Stimulated activated naive CD8-positive, alpha-beta T cell treated with anti-CD3 and anti-CD28 coated beads, Interleukin-15, amount 100 ng/mL, for 72 hours (primary cell): Measurements from ENCODE around the gene MN1.
A peak's percentile ranks its signal among the peaks of the same experiment; 100 is the strongest.

Experiments used
- ATAC-seq: fragments of 150-1000 bp; cut with Tn5 transposase; 2 replicates; pipeline ENCODE4 v1.10.0; 2021; ENCODE audit warnings: mild to moderate bottlenecking, moderate library complexity
- DNase-seq, 2 donors: peaks; one replicate each; pipeline ENCODE4 v3.0.0; 2021 to 2022
- H3K27ac Mint-ChIP-seq, 2 donors: one replicate each; pipeline ENCODE4 v1.8.0; 2022; ENCODE audit warnings: mild to moderate bottlenecking in 2 of 2, mixed read lengths in 2 of 2, moderate library complexity in 2 of 2
- H3K27me3 Mint-ChIP-seq: one replicate; pipeline ENCODE4 v1.8.0; 2022; ENCODE audit warnings: mixed read lengths
- H3K4me1 Mint-ChIP-seq: one replicate; pipeline ENCODE4 v1.8.0; 2022; ENCODE audit warnings: mild to moderate bottlenecking, mixed read lengths
- H3K4me3 Mint-ChIP-seq, 2 donors: one replicate each; pipeline ENCODE4 v1.8.0; 2022; ENCODE audit warnings: mild to moderate bottlenecking in 2 of 2, mixed read lengths in 2 of 2, moderate library complexity in 1 of 2
- H3K9me3 Mint-ChIP-seq, 2 donors: one replicate each; pipeline ENCODE4 v1.8.0; 2022; ENCODE audit warnings: mixed read lengths in 2 of 2

Gene MN1

GRCh38 chr22:27797520-27798391 is 3.8 kb downstream of the MN1 start:
- H3K27me3 Mint-ChIP-seq: peaks cover 21% of the 10 kb centered on the region
- peaks cover 8% of the 10 kb centered on the region for H3K4me1 Mint-ChIP-seq
- ATAC-seq: no peak
- no peaks in the 10 kb centered on the region for H3K9me3 Mint-ChIP-seq
- no peak overlapping the region for H3K4me3 Mint-ChIP-seq
- no peak overlapping the region for H3K27ac Mint-ChIP-seq
- DNase-seq: no peak

GRCh38 chr22:27796829-27797519 is 4.6 kb downstream of the MN1 start:
- Mint-ChIP-seq H3K27me3 (peaks cover 14% of the 10 kb centered on the region), H3K4me3 (no peak overlapping the region), H3K4me1 (peaks cover under 1% of the 10 kb centered on the region), H3K27ac (no peak overlapping the region), H3K9me3 (no peaks in the 10 kb centered on the region)
- DNase-seq (no peak), ATAC-seq (no peak)

DNA sequence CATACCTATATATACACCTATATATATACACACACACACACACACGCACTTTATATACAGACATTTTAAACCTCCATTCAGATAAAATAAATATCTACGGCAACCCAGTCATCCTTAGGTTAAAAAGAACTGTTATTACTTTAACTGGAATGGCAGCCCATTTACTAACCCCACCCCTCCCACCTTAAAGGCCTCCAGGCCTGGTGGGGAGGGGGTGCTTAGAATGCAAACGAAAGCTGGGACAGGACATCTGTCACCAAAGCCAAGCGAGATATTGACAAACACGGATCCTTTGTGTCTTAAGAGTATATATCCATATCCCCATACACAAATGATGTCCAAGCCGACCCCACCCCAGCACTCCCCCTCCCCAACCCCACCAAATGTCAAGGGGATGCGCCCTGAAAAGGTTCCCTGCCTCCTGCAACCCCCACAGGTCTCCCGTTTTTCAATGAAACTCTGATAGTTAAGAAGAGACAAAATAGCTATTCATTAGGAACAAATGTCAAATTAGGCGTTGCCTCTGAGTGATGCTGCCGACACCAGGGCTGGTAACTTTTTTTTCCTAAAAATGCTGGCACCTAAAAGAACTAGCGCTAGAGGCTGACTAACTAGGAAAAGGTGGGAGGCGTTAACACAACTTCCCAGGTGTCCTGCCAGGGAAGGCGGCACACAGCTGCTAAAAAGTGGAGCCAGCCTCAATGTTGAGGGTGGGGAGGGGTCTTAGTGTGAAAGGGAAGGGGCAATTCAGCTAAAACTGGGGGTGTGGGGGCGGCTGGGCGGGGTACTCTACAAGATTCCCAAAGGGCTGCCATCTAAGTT is 5.6 kb downstream of the MN1 start:
- Mint-ChIP-seq H3K27ac (no peak overlapping the region), H3K9me3 (no peaks in the 10 kb centered on the region), H3K4me3 (no peak overlapping the region), H3K4me1 (no peaks in the 10 kb centered on the region), H3K27me3 (peaks cover 14% of the 10 kb centered on the region)
- ATAC-seq: no peak
- DNase-seq: no peak

DNA sequence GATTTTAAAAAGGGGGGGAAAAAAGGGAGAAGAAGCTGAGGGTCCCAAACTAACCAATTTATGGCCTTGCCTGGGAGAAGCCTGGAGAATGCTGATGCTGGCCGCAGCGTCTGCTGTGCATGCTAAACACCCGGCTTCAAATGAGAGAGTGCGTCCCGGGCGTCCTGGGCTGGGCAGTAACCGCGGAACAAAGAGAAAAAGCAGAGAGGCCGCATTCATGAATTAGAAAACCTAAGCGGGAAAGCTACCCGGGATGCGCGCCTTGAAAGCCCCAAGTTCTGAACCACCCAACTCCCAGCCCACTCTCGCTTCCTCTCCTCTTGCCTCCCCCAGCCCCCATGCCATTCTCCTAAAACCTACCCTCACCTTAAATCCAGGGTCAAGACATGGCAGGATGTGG is 6.5 kb downstream of the MN1 start:
- Mint-ChIP-seq H3K27ac (no peak overlapping the region), H3K9me3 (no peaks in the 10 kb centered on the region), H3K4me1 (no peaks in the 10 kb centered on the region), H3K4me3 (no peak overlapping the region), H3K27me3 (peaks cover 7% of the 10 kb centered on the region)
- DNase-seq (no peak), ATAC-seq (no peak)

DNA sequence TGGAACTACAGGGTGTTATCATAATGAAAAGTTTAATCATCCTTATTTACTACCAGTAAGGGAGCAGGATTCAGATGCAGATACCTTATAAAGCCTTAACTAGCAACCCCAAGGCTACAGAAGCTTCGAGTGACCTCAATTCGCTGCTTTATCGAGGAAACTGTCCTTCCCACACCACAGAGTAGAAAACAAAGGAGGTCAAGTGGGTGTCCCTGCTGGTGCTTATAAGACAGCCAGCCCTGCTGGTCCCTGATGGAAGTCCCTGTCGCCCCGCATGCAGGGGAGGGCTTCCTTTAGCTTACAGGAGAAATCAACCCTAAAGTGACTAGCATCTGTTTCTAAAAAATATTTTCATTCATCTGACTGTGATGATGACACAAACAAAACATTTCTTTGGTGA is 7.3 kb downstream of the MN1 start:
- no peak for DNase-seq
- Mint-ChIP-seq H3K9me3 (no peaks in the 10 kb centered on the region), H3K27ac (no peak overlapping the region), H3K27me3 (peaks cover 6% of the 10 kb centered on the region), H3K4me1 (no peaks in the 10 kb centered on the region), H3K4me3 (no peak overlapping the region)
- ATAC-seq: no peak

GRCh38 chr22:27793576-27793975 is 8.0 kb downstream of the MN1 start:
- no peaks in the 10 kb centered on the region for H3K27me3 Mint-ChIP-seq
- ATAC-seq (no peak), DNase-seq (no peak)
- no peak overlapping the region for H3K27ac Mint-ChIP-seq
- no peak overlapping the region for H3K4me3 Mint-ChIP-seq
- H3K9me3 Mint-ChIP-seq: no peaks in the 10 kb centered on the region
- no peaks in the 10 kb centered on the region for H3K4me1 Mint-ChIP-seq

DNA sequence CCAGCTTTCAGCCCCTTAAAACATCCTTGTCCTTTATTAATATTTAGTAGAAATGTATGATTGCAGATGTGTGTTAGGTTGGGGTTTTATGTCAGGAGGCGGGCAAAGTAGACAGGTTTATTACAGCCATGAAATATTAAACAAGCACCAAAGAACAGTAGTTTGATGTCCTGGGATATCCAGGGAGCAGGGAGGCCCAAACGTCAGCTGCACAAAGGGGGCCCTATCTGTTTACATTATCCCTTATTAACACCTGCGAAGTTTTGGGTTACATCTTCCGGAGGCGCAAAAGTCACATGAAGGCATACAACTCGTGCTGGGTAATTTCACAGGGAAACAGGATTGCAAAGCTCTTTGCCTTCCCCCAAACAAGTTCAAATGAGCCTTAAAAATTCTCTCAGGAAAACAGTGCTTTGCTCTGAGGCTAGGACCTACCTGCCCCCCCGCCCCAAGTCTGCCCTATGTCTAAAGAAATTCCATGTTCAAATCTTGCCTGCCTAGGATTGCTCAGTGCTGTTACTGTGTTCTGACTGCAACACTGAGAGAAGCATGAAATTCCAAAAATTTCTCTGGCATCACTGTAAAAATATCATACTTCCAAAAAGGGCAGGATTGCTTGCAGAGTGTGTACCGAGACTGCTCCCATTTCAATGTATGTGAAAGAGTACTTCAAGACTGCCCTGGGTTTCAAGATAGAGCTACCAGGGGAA is 8.9 kb downstream of the MN1 start:
- Mint-ChIP-seq H3K4me3 (no peak overlapping the region), H3K9me3 (no peaks in the 10 kb centered on the region), H3K27me3 (no peaks in the 10 kb centered on the region), H3K4me1 (no peaks in the 10 kb centered on the region), H3K27ac (no peak overlapping the region)
- DNase-seq: no peak
- no peak for ATAC-seq

DNA sequence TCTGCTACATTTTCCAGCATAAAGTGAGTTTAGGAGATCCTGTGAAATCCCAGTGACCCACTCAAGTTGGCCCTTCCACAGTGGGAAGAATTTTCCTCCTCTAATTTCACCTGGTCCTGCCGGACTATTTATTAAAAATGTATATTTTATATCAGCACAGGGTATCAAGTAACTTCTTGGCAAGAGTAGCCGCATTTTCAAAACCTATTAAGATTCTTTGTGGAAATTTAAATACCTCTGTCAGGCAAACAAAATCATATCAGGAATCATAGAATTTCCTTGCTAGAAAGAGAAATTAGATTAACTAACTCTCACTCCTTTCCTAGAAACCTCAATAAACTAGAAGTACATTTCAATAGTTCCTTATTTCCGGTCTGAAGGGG is 9.7 kb downstream of the MN1 start:
- Mint-ChIP-seq H3K4me3 (no peak overlapping the region), H3K9me3 (no peaks in the 10 kb centered on the region), H3K27ac (no peak overlapping the region), H3K27me3 (peaks cover 2% of the 10 kb centered on the region), H3K4me1 (no peaks in the 10 kb centered on the region)
- no peak for ATAC-seq
- DNase-seq: no peak

DNA sequence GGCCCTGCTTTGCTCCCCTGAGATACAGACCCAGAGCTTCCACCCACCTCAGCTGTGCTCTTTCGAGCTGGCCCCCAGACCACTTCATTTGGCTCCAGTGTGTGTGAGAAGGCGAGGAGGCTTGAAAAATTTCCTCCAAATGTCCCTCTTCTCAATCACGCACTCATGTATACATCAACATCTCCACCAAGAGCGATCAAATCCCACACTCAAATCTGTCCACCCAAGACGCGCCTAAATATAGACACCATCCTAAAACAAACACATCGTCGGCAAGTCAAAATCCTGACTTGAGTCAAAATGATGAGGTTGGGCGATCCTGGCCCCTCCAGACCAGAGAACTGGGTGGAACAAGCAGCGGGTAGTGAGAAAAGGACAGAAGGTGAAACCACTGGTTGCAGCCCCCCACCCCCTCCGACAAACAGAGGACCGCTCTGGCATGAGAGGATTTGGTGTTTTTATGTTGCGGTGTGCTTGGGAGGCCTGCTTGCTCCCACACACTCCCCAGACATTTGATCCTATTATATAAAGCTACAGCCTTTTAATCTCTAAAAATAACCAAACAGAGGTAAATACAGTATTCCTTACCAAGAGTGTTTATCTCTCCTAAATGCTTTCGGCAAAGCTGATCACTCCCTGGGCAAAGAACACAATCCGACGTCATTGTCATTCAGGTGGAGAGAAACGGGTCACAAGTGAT is 10.2 kb downstream of the MN1 start:
- no peak for DNase-seq
- Mint-ChIP-seq H3K4me3 (no peak overlapping the region), H3K4me1 (no peaks in the 10 kb centered on the region), H3K27me3 (peaks cover 7% of the 10 kb centered on the region), H3K27ac (no peak overlapping the region), H3K9me3 (no peaks in the 10 kb centered on the region)
- no peak for ATAC-seq

DNA sequence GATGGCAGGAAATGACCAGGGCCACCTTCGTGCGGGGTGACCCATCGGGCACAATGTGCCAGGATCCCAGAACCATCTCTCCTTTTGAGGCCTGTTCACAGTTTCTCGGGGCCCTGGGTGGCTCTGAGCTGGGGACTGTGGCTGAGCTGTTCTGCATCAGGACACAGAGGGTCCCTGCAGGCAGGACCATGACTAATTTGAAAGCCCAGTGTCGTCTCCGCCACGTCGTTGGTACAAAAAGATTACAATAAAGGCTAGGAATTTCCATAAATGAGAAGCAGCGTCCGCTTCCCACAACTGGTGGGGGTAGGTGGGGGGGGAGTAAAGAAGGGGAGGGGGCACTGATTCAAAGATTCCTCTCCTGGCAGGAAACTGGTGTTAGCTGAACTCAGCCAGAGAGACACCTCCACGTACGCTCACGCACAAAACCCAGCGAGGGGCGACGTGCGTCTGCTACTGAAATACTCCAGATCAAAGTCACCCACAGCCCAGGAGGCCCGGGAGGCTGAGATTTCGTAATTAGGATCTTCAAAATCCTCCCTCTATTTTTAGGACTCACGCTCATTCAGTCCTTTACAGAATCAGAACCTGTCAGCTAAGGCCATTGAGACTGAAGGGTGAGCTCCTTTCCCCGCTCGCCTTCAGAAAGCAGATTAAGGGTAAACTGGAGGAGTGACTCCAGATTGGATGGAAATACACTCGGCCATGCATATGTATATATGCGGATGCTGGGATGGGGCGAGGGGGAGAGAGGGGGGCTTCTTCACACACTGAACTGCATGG is 11.0 kb downstream of the MN1 start:
- no peak overlapping the region for H3K4me3 Mint-ChIP-seq
- peak overlapping the region in 1 of 2 donors; percentile 71 for H3K27ac Mint-ChIP-seq
- peaks cover 13% of the 10 kb centered on the region for H3K27me3 Mint-ChIP-seq
- no peaks in the 10 kb centered on the region for H3K9me3 Mint-ChIP-seq
- DNase-seq: no peak
- ATAC-seq: no peak
- H3K4me1 Mint-ChIP-seq: peaks cover 1% of the 10 kb centered on the region

- ATAC-seq: no peak
Observed at GRCh38 chr22:27788500-27789288, 12.9 kb downstream of the MN1 start.

DNA sequence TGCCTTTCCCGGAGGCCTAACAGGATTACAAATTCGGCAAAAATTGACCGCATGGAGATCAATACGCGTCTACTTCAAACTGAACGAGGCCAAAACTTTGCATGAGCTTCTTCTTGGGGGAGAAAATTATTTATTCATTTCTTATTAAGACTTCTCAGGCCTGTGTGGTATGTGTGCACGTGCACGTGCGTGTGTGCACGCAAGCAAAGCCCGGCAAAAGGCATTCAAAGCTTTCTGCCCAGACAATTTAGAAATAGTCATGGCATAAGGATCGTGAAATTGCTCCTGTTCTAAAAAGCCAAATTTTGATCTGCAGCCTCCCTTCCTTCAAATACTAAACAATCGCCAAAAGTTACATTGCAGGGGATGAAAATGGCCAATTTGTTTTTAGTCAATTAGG is 14.6 kb downstream of the MN1 start:
- ATAC-seq: no peak
- Mint-ChIP-seq H3K27ac (no peak overlapping the region), H3K9me3 (no peaks in the 10 kb centered on the region), H3K4me3 (no peak overlapping the region), H3K4me1 (peaks cover 7% of the 10 kb centered on the region), H3K27me3 (peaks cover 32% of the 10 kb centered on the region)
- DNase-seq: no peak

More at GRCh38 chr22:27788500-27789288, 12.9 kb downstream of the MN1 start:
- Mint-ChIP-seq H3K27ac (no peak overlapping the region), H3K9me3 (no peaks in the 10 kb centered on the region), H3K4me3 (no peak overlapping the region), H3K4me1 (peaks cover 7% of the 10 kb centered on the region), H3K27me3 (peaks cover 30% of the 10 kb centered on the region)
- DNase-seq: no peak

- no peak for DNase-seq
- no peak overlapping the region for H3K27ac Mint-ChIP-seq
- H3K4me1 Mint-ChIP-seq: peaks cover 7% of the 10 kb centered on the region
- peaks cover 32% of the 10 kb centered on the region for H3K27me3 Mint-ChIP-seq
- no peak for ATAC-seq
- no peaks in the 10 kb centered on the region for H3K9me3 Mint-ChIP-seq
- H3K4me3 Mint-ChIP-seq: no peak overlapping the region
Observed at GRCh38 chr22:27786291-27786932, 15.1 kb downstream of the MN1 start.
